PC-9 (cell line): ENCODE results near the gene NTNG1.

Experiments used
- CTCF ChIP-seq: fragments of 200-600 bp; sonication (generic); conservative IDR thresholded peaks from 2 replicates; pipeline ENCODE4 v1.6.1; 2017; ENCODE audit warnings: mixed run types, antibody characterized with exemption, mild to moderate bottlenecking, moderate library complexity
- EZH2 ChIP-seq: fragments of 200-600 bp; sonication (generic); IDR thresholded peaks from 2 replicates; pipeline ENCODE4 v1.8.0; 2017; ENCODE audit warnings: antibody characterized with exemption, low read depth

- TF ChIP-seq CTCF (no peak), EZH2 (no peak)
Measured at GRCh38 chr1:107326824-107327445, 186.1 kb downstream of the NTNG1 start.
